PC-3 (cell line): ENCODE results near the gene CCNB2. TPM values are rescaled to one million over a fixed set of nuclear protein-coding genes. Genes with fewer than 3 reads are reported as not detected.

Experiments used
- ATAC-seq: fragments of 200-7000 bp; cut with Tn5 transposase; 2 replicates; pipeline ENCODE4 v1.9.1; 2020; ENCODE audit warnings: mild to moderate bottlenecking, moderate library complexity
- BruUV-seq: library from RNA; stranded (reverse); fragments of 400-500 nt; replicated peaks from 2 replicates; lab custom pipeline; 2021; lab: Mats Ljungman, UMichigan
- CTCF ChIA-PET: fragments of 300-600 bp; sonication (Branson Sonifier 250); formaldehyde crosslinking; loops from one replicate; lab custom pipeline; 2022; ENCODE audit warnings: antibody characterized with exemption; lab: Charles Lee
- POLR2A ChIA-PET: fragments of 300-600 bp; sonication (Branson Sonifier 250); formaldehyde crosslinking; loops from one replicate; lab custom pipeline; 2022; ENCODE audit warnings: antibody characterized with exemption; ENCODE audit not compliant: unreplicated experiment; lab: Charles Lee
- DNase-seq: peaks from one replicate; pipeline ENCODE4 v3.0.0-alpha.2; 2015
- H2AFZ ChIP-seq: fragments of 300-600 bp; sonication (generic); 2 replicates; pipeline ENCODE4 v1.6.0; 2016; ENCODE audit warnings: antibody characterized with exemption, low read length
- H3F3A ChIP-seq: fragments of 300-600 bp; sonication (generic); one replicate; pipeline ENCODE4 v1.6.0; 2017; ENCODE audit warnings: antibody characterized with exemption, low read length, control low read depth, mild to moderate bottlenecking; ENCODE audit not compliant: unreplicated experiment
- H3K27ac ChIP-seq: fragments of 300-600 bp; sonication (generic); 2 replicates; pipeline ENCODE4 v1.5.1; 2016; ENCODE audit warnings: mild to moderate bottlenecking, low read length
- H3K27me3 ChIP-seq: fragments of 300-600 bp; sonication (generic); 2 replicates; pipeline ENCODE4 v1.6.1; 2016; ENCODE audit warnings: low read length, mixed read lengths
- H3K36me3 ChIP-seq: fragments of 300-600 bp; sonication (generic); 2 replicates; pipeline ENCODE4 v1.6.1; 2016; ENCODE audit warnings: low read depth, mixed run types, low read length, mixed read lengths
- H3K4me1 ChIP-seq: fragments of 300-600 bp; sonication (generic); 2 replicates; pipeline ENCODE4 v1.5.1; 2016; ENCODE audit warnings: low read length; ENCODE audit not compliant: insufficient read depth
- H3K4me2 ChIP-seq: fragments of 300-600 bp; sonication (generic); 2 replicates; pipeline ENCODE4 v1.6.0; 2016; ENCODE audit warnings: low read length
- H3K4me3 ChIP-seq: fragments of 300-600 bp; sonication (generic); 2 replicates; pipeline ENCODE4 v1.5.1; 2016; ENCODE audit warnings: mild to moderate bottlenecking, low read length, mixed read lengths
- H3K79me2 ChIP-seq: fragments of 300-600 bp; sonication (generic); 2 replicates; pipeline ENCODE4 v1.6.1; 2017; ENCODE audit warnings: low read length, mixed read lengths
- H3K9ac ChIP-seq: fragments of 300-600 bp; sonication (generic); 2 replicates; pipeline ENCODE4 v1.6.0; 2016; ENCODE audit warnings: mild to moderate bottlenecking, low read length
- H3K9me2 ChIP-seq: fragments of 300-600 bp; sonication (generic); replicated peaks from 2 replicates; pipeline ENCODE4 v1.6.1; 2016; ENCODE audit warnings: mixed run types, low read length, mixed read lengths
- H3K9me3 ChIP-seq: fragments of 300-600 bp; sonication (generic); 2 replicates; pipeline ENCODE4 v1.6.1; 2016; ENCODE audit warnings: low read length, mixed read lengths
- H4K20me1 ChIP-seq: fragments of 300-600 bp; sonication (generic); 2 replicates; pipeline ENCODE4 v1.6.1; 2016; ENCODE audit warnings: low read length, mixed read lengths
- CTCF ChIP-seq: fragments of 300-600 bp; sonication (generic); conservative IDR thresholded peaks from 2 replicates; pipeline ENCODE4 v1.5.1; 2017; ENCODE audit warnings: antibody characterized with exemption, low read depth, mild to moderate bottlenecking, low read length
- EZH2 ChIP-seq: fragments of 300-600 bp; sonication (generic); IDR thresholded peaks from one replicate; pipeline ENCODE4 v1.6.1; 2017; ENCODE audit warnings: antibody characterized with exemption, mild to moderate bottlenecking, low read length; ENCODE audit not compliant: unreplicated experiment
- EZH2phosphoT487 ChIP-seq: fragments of 300-600 bp; sonication (generic); IDR thresholded peaks from 2 replicates; pipeline ENCODE4 v1.6.1; 2018; ENCODE audit warnings: mild to moderate bottlenecking, antibody characterized with exemption, low read length, borderline replicate concordance
- intact Hi-C: fragments of 100-400 bp; cut with micrococcal nuclease; formaldehyde crosslinking; loops from 2 replicates; pipeline ENCODE4 v1.9.0; 2023
- total RNA-seq: library from RNA; depleted of rRNA; stranded (reverse); fragments of >200 nt; gene quantifications from 2 replicates; pipeline ENCODE4 v1.2.3, GENCODE V29; 2014

The CCNB2 gene
- total RNA-seq, 1 experiment from 2014 or later: 61.7 TPM

GRCh38 chr15:59137566-59137965 lies 32.6 kb downstream of the CCNB2 start:
- BruUV-seq: no TSS peak
- Histone ChIP-seq H2AFZ (no peak overlapping the region), H3K27ac (no peak overlapping the region), H3F3A (no peaks in the 10 kb centered on the region), H3K79me2 (no peaks in the 10 kb centered on the region), H3K36me3 (peaks cover 47% of the 10 kb centered on the region), H3K9me2 (no peaks in the 10 kb centered on the region), H3K4me2 (no peak overlapping the region), H3K4me3 (no peak overlapping the region), H4K20me1 (no peaks in the 10 kb centered on the region), H3K9me3 (no peaks in the 10 kb centered on the region), H3K9ac (no peak overlapping the region), H3K4me1 (no peaks in the 10 kb centered on the region), H3K27me3 (no peaks in the 10 kb centered on the region)
- intact Hi-C loops: no loop called here
- POLR2A ChIA-PET: no interaction called here
- DNase-seq (no peak), ATAC-seq (no peak)
- TF ChIP-seq EZH2: no peak
- CTCF ChIA-PET: no interaction called here

- Histone ChIP-seq H3F3A (no peaks in the 10 kb centered on the region), H3K79me2 (no peaks in the 10 kb centered on the region), H3K4me1 (no peaks in the 10 kb centered on the region), H3K27ac (no peak overlapping the region), H3K36me3 (peaks cover 47% of the 10 kb centered on the region), H3K4me2 (no peak overlapping the region), H4K20me1 (no peaks in the 10 kb centered on the region), H3K9me3 (no peaks in the 10 kb centered on the region), H3K9ac (no peak overlapping the region), H3K4me3 (no peak overlapping the region), H3K9me2 (no peaks in the 10 kb centered on the region), H3K27me3 (no peaks in the 10 kb centered on the region), H2AFZ (no peak overlapping the region)
- no TSS peak for BruUV-seq
- intact Hi-C loops: no loop called here
- ChIA-PET CTCF (interaction anchor here (0.5 kb wide), 1 partner anchor 274 kb away, joined by 3 read pairs; no protein-coding TSS in a partner anchor), POLR2A (no interaction called here)
- ATAC-seq (peak; percentile 79), DNase-seq (peak; percentile 47)
- no peak for TF ChIP-seq EZH2
- peak; percentile 87 for TF ChIP-seq CTCF
These were observed 33.3 kb downstream of the CCNB2 start for GRCh38 chr15:59138243-59138642.

GRCh38 chr15:59140422-59141226 lies 35.7 kb downstream of the CCNB2 start:
- DNase-seq: peak; percentile 3
- Histone ChIP-seq H2AFZ (no peak overlapping the region), H3F3A (no peaks in the 10 kb centered on the region), H3K27ac (no peak overlapping the region), H3K79me2 (no peaks in the 10 kb centered on the region), H4K20me1 (no peaks in the 10 kb centered on the region), H3K4me3 (no peak overlapping the region), H3K9me2 (no peaks in the 10 kb centered on the region), H3K9ac (no peak overlapping the region), H3K9me3 (no peaks in the 10 kb centered on the region), H3K4me1 (no peaks in the 10 kb centered on the region), H3K27me3 (no peaks in the 10 kb centered on the region), H3K4me2 (no peak overlapping the region), H3K36me3 (peaks cover 32% of the 10 kb centered on the region)
- CTCF ChIA-PET: no interaction called here
- ATAC-seq: peak; percentile 22; the same call in 1 of the 2 replicates
- POLR2A ChIA-PET: no interaction called here
- no peak for TF ChIP-seq EZH2phosphoT487
- no peak for TF ChIP-seq CTCF
- TF ChIP-seq EZH2: no peak
- intact Hi-C loops: no loop called here
- no TSS peak for BruUV-seq
